Neural progenitor cell (in vitro differentiated cells): ENCODE results near the gene SIRPB1. TPM values are rescaled to one million over a fixed set of nuclear protein-coding genes. Genes with fewer than 3 reads are reported as not detected.

ENCODE experiments used
- DNase-seq: peaks from one replicate; pipeline ENCODE4 v3.0.0-alpha.2; 2016; ENCODE audit warnings: low spot score
- H2AFZ ChIP-seq: fragments of 200-600 bp; sonication (generic); replicated peaks from 2 replicates; pipeline ENCODE4 v1.6.1; 2016; ENCODE audit warnings: antibody characterized with exemption
- H3F3A ChIP-seq: fragments of 200-600 bp; sonication (generic); 2 replicates; pipeline ENCODE4 v1.6.1; 2016; ENCODE audit warnings: antibody characterized with exemption, low read depth
- H3K27ac ChIP-seq: fragments of 200-600 bp; sonication (generic); 2 replicates; pipeline ENCODE4 v1.5.1; 2016; ENCODE audit warnings: mild to moderate bottlenecking
- H3K27me3 ChIP-seq: fragments of 200-600 bp; sonication (generic); 2 replicates; pipeline ENCODE4 v1.6.1; 2016; ENCODE audit warnings: mild to moderate bottlenecking, moderate library complexity
- H3K36me3 ChIP-seq: fragments of 200-600 bp; sonication (generic); 2 replicates; pipeline ENCODE4 v1.5.1; 2016
- H3K4me1 ChIP-seq: fragments of 200-600 bp; sonication (generic); 2 replicates; pipeline ENCODE4 v1.6.1; 2016; ENCODE audit warnings: mixed run types
- H3K4me2 ChIP-seq: fragments of 200-600 bp; sonication (generic); 2 replicates; pipeline ENCODE4 v1.6.1; 2016
- H3K4me3 ChIP-seq: fragments of 200-600 bp; sonication (generic); 2 replicates; pipeline ENCODE4 v1.5.1; 2016
- H3K79me2 ChIP-seq: fragments of 200-600 bp; sonication (generic); 2 replicates; pipeline ENCODE4 v1.6.1; 2016; ENCODE audit warnings: low read depth
- H3K9ac ChIP-seq: fragments of 200-600 bp; sonication (generic); 2 replicates; pipeline ENCODE4 v1.6.1; 2016
- H3K9me3 ChIP-seq: fragments of 200-600 bp; sonication (generic); 2 replicates; pipeline ENCODE4 v1.5.1; 2016; ENCODE audit warnings: low read depth
- H4K20me1 ChIP-seq: fragments of 200-600 bp; sonication (generic); 2 replicates; pipeline ENCODE4 v1.6.1; 2016; ENCODE audit warnings: low read depth
- H3K27ac Mint-ChIP-seq: 3 replicates; pipeline ENCODE4 v1.8.0; 2021; ENCODE audit warnings: mixed read lengths
- H3K27me3 Mint-ChIP-seq: 2 replicates; pipeline ENCODE4 v1.8.0; 2022; ENCODE audit warnings: low read depth, mild to moderate bottlenecking, inconsistent platforms, moderate library complexity, mixed read lengths; ENCODE audit not compliant: insufficient read depth
- H3K36me3 Mint-ChIP-seq: 3 replicates; pipeline ENCODE4 v1.8.0; 2021; ENCODE audit warnings: mixed read lengths
- H3K4me1 Mint-ChIP-seq: 3 replicates; pipeline ENCODE4 v1.8.0; 2021; ENCODE audit warnings: mixed read lengths
- H3K4me3 Mint-ChIP-seq: 3 replicates; pipeline ENCODE4 v1.8.0; 2021; ENCODE audit warnings: mild to moderate bottlenecking, moderate library complexity, mixed read lengths
- H3K9me3 Mint-ChIP-seq: 3 replicates; pipeline ENCODE4 v1.8.0; 2020; ENCODE audit warnings: mixed read lengths
- EZH2 ChIP-seq: fragments of 200-600 bp; sonication (generic); IDR thresholded peaks from 2 replicates; pipeline ENCODE4 v1.6.1; 2017; ENCODE audit warnings: antibody characterized with exemption, mild to moderate bottlenecking, moderate library complexity
- EZH2phosphoT487 ChIP-seq: fragments of 200-600 bp; sonication (generic); IDR thresholded peaks from 2 replicates; pipeline ENCODE4 v1.6.1; 2017; ENCODE audit warnings: antibody characterized with exemption
- total RNA-seq: library from RNA; depleted of rRNA; stranded (reverse); fragments of >200 nt; gene quantifications from 2 replicates; pipeline ENCODE4 v1.2.3, GENCODE V29; 2015; ENCODE audit warnings: low replicate concordance
- TF ChIP-seq, protein P1 (sequence below): fragments of 200-600 bp; sonication (generic); IDR thresholded peaks from 2 replicates; pipeline ENCODE4 v1.5.1; 2017; ENCODE audit warnings: antibody characterized with exemption, mild to moderate bottlenecking

SIRPB1 gene
- total RNA-seq, 1 donor from 2014 or later: not detected

DNA sequence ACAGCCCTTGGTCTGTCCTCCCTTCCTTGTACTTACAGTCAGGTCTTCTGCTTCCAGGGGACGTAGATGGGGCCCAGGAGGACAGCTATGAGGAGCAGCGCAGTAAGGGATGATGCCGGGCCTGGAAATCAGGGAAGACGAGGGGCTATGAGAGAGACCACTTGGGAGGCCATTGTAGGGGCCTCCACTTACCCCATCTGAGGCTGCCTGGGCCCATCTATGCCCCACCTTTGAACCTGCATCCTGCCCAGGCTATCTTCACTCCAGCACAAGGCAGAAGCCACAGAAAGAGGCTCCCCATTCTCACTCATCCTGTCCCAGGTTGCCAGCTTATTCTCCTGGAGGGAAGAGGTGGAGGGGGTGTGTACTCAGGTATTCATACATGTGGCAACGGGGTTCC, 10.4 kb upstream of the SIRPB1 start:
- no peaks in the 10 kb centered on the region for H3K36me3 ChIP-seq
- H3K9me3 Mint-ChIP-seq: no peaks in the 10 kb centered on the region

DNA sequence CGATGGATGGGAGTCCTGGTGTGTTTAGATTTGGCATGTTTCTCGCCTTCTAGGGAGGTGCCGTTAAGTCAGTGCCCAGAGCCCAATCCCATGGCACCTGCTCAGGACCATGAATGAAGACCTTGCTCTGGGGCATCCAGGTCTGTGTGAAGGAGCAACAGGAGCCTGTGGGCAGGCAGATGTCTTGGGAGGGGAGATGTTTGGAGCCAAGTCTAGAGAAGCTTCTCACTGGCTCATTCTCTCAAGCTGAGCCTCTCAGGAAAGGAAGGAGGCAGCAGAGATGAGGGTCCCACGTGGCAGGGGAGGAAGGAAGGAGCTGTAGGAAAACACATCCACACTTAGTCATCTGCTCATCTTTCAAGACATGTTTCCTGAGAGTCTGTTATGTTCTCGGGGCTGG, 9.5 kb upstream of the SIRPB1 start:
- Histone ChIP-seq H2AFZ (no peak overlapping the region), H3K27ac (no peak overlapping the region), H3K9me3 (no peaks in the 10 kb centered on the region), H3K79me2 (no peaks in the 10 kb centered on the region), H3F3A (no peaks in the 10 kb centered on the region), H3K4me1 (no peaks in the 10 kb centered on the region), H3K36me3 (no peaks in the 10 kb centered on the region), H3K4me3 (no peak overlapping the region), H4K20me1 (no peaks in the 10 kb centered on the region), H3K27me3 (no peaks in the 10 kb centered on the region), H3K4me2 (no peak overlapping the region), H3K9ac (no peak overlapping the region)
- no peak overlapping the region for H3K4me3 Mint-ChIP-seq
- TF ChIP-seq EZH2: no peak
- TF ChIP-seq, protein P1, sequence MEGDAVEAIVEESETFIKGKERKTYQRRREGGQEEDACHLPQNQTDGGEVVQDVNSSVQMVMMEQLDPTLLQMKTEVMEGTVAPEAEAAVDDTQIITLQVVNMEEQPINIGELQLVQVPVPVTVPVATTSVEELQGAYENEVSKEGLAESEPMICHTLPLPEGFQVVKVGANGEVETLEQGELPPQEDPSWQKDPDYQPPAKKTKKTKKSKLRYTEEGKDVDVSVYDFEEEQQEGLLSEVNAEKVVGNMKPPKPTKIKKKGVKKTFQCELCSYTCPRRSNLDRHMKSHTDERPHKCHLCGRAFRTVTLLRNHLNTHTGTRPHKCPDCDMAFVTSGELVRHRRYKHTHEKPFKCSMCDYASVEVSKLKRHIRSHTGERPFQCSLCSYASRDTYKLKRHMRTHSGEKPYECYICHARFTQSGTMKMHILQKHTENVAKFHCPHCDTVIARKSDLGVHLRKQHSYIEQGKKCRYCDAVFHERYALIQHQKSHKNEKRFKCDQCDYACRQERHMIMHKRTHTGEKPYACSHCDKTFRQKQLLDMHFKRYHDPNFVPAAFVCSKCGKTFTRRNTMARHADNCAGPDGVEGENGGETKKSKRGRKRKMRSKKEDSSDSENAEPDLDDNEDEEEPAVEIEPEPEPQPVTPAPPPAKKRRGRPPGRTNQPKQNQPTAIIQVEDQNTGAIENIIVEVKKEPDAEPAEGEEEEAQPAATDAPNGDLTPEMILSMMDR: no peak
- no peak for TF ChIP-seq EZH2phosphoT487
- no peak for DNase-seq
- H3K27ac Mint-ChIP-seq: no peak overlapping the region
- H3K9me3 Mint-ChIP-seq: no peaks in the 10 kb centered on the region
- no peaks in the 10 kb centered on the region for H3K36me3 Mint-ChIP-seq
- H3K27me3 Mint-ChIP-seq: peaks cover 4% of the 10 kb centered on the region
- peaks cover 2% of the 10 kb centered on the region for H3K4me1 Mint-ChIP-seq

More for the DNA sequence above, 10.4 kb upstream of the SIRPB1 start:
- Mint-ChIP-seq H3K36me3 (no peaks in the 10 kb centered on the region), H3K4me3 (no peak overlapping the region), H3K4me1 (peaks cover 2% of the 10 kb centered on the region), H3K27me3 (peaks cover 4% of the 10 kb centered on the region), H3K27ac (no peak overlapping the region)
- no peak overlapping the region for H2AFZ ChIP-seq
- TF ChIP-seq EZH2 (no peak), EZH2phosphoT487 (no peak)
- no peak overlapping the region for H3K9ac ChIP-seq
- H3K27me3 ChIP-seq: no peaks in the 10 kb centered on the region
- no peaks in the 10 kb centered on the region for H3K9me3 ChIP-seq
- no peaks in the 10 kb centered on the region for H4K20me1 ChIP-seq
- no peak overlapping the region for H3K4me2 ChIP-seq
- no peaks in the 10 kb centered on the region for H3K4me1 ChIP-seq
- H3K79me2 ChIP-seq: no peaks in the 10 kb centered on the region
- no peak overlapping the region for H3K27ac ChIP-seq
- no peaks in the 10 kb centered on the region for H3F3A ChIP-seq
- no peak overlapping the region for H3K4me3 ChIP-seq
- DNase-seq: no peak

DNA sequence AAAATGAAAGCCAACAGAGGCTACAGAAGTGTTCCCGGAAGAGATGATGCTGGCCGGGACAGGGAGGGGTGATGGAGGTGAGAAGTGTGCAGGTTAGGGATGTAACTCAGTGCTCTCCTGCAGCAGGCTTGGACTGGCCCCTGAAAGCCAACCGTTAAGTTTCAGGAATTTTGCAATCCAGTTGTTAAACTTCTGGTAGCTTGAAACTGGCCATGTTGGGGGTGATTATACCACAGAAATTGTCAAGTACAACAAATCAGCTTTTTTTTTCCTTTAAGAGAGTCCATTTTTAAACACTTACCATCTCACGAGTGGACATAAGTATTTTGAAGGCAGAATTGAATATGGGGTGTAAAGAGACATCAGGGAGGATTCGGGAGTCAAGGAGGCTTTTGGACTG, 8.8 kb upstream of the SIRPB1 start:
- Histone ChIP-seq H3F3A (no peaks in the 10 kb centered on the region), H4K20me1 (no peaks in the 10 kb centered on the region), H3K9ac (no peak overlapping the region), H3K4me2 (no peak overlapping the region), H3K79me2 (no peaks in the 10 kb centered on the region), H2AFZ (no peak overlapping the region), H3K27me3 (no peaks in the 10 kb centered on the region), H3K9me3 (no peaks in the 10 kb centered on the region), H3K4me3 (no peak overlapping the region), H3K36me3 (no peaks in the 10 kb centered on the region), H3K27ac (no peak overlapping the region), H3K4me1 (no peaks in the 10 kb centered on the region)
- no peak for DNase-seq
- H3K27ac Mint-ChIP-seq: no peak overlapping the region
- H3K9me3 Mint-ChIP-seq: no peaks in the 10 kb centered on the region
- H3K27me3 Mint-ChIP-seq: peaks cover 4% of the 10 kb centered on the region
- TF ChIP-seq EZH2 (no peak), EZH2phosphoT487 (no peak)
- TF ChIP-seq, protein P1: no peak
- no peak overlapping the region for H3K4me3 Mint-ChIP-seq
- peaks cover 2% of the 10 kb centered on the region for H3K4me1 Mint-ChIP-seq
- no peaks in the 10 kb centered on the region for H3K36me3 Mint-ChIP-seq

DNA sequence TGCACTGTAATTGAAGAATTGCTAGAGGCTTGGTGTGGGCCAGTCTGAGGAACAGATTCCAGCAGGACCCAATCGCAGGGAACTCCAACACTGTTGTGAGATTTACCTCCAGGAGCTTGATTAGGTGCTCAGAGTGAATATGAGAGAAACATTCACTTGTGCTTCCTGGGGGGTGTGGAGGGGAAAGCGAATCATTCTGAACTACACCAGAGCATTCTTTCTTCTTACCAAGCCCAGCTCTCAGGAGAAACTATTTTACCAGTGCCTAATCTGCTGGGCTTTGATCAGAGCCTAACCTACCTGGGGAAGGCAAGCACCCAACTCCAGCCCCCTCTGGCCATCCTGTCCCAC, 7.4 kb upstream of the SIRPB1 start:
- H3K4me3 ChIP-seq: no peak overlapping the region
- no peak overlapping the region for H2AFZ ChIP-seq
- peaks cover 2% of the 10 kb centered on the region for H3K4me1 Mint-ChIP-seq
- no peaks in the 10 kb centered on the region for H3K9me3 ChIP-seq
- no peaks in the 10 kb centered on the region for H3K4me1 ChIP-seq
- no peaks in the 10 kb centered on the region for H3K9me3 Mint-ChIP-seq
- TF ChIP-seq, protein P1: no peak
- no peak for TF ChIP-seq EZH2
- TF ChIP-seq EZH2phosphoT487: no peak
- H3K4me3 Mint-ChIP-seq: no peak overlapping the region
- H3K27ac ChIP-seq: no peak overlapping the region
- no peaks in the 10 kb centered on the region for H3K36me3 Mint-ChIP-seq
- H3K27me3 ChIP-seq: no peaks in the 10 kb centered on the region
- H3K27ac Mint-ChIP-seq: no peak overlapping the region
- H3K27me3 Mint-ChIP-seq: peaks cover 7% of the 10 kb centered on the region
- H3K79me2 ChIP-seq: no peaks in the 10 kb centered on the region
- no peaks in the 10 kb centered on the region for H4K20me1 ChIP-seq
- no peak overlapping the region for H3K9ac ChIP-seq
- no peak for DNase-seq
- no peak overlapping the region for H3K4me2 ChIP-seq
- H3F3A ChIP-seq: no peaks in the 10 kb centered on the region
- H3K36me3 ChIP-seq: no peaks in the 10 kb centered on the region
